ENCODE data around the gene CCNI.
A peak's percentile ranks its signal among the peaks of the same experiment; 100 is the strongest.

CCNI gene

DNA sequence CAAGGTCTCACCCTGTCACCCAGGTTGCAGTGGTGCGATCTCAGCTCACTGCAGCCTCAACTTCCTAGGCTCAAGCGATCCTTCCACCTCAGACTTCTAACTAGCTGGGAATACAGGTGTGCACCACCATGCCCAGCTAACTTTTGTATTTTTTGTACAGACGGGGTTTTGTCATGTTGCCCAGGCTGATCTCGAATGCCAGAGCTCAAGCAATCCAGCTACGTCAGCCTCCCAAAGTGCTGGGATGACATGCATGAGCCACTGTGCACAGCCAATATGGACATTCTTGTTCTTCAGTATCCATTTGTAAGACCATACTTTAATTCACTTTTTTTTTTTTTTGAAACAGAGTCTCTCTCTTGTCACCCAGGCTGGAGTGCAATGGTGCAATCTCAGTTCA, 3.5 kb upstream of the CCNI start:
- TF ChIP-seq, protein P1, sequence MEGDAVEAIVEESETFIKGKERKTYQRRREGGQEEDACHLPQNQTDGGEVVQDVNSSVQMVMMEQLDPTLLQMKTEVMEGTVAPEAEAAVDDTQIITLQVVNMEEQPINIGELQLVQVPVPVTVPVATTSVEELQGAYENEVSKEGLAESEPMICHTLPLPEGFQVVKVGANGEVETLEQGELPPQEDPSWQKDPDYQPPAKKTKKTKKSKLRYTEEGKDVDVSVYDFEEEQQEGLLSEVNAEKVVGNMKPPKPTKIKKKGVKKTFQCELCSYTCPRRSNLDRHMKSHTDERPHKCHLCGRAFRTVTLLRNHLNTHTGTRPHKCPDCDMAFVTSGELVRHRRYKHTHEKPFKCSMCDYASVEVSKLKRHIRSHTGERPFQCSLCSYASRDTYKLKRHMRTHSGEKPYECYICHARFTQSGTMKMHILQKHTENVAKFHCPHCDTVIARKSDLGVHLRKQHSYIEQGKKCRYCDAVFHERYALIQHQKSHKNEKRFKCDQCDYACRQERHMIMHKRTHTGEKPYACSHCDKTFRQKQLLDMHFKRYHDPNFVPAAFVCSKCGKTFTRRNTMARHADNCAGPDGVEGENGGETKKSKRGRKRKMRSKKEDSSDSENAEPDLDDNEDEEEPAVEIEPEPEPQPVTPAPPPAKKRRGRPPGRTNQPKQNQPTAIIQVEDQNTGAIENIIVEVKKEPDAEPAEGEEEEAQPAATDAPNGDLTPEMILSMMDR (conservative IDR thresholded peaks at IDR 0.05), result no peak
- H3K27ac ChIP-seq, result no peak overlapping the region

DNA sequence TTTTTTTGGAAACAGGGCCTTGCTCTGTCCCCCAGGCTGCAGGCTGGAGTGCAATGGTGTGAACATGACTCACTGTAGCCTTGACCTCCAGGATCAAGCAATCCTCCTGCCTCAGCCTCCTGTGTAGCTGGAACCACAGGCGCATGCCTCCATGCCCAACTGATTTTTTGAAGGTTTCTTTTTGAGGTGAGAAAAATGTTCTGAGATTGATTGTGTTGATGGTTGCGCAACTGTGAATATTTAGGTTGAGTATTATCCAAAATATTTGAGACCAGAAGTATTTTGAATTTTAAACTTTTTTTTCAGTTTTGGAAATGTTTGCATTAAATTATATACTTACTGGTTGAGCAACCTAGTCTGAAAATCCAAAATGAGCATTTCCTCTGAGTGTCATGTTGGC, 2.6 kb upstream of the CCNI start:
- TF ChIP-seq, protein P1 (conservative IDR thresholded peaks at IDR 0.05), result no peak
- H3K27ac ChIP-seq, result no peak overlapping the region

DNA sequence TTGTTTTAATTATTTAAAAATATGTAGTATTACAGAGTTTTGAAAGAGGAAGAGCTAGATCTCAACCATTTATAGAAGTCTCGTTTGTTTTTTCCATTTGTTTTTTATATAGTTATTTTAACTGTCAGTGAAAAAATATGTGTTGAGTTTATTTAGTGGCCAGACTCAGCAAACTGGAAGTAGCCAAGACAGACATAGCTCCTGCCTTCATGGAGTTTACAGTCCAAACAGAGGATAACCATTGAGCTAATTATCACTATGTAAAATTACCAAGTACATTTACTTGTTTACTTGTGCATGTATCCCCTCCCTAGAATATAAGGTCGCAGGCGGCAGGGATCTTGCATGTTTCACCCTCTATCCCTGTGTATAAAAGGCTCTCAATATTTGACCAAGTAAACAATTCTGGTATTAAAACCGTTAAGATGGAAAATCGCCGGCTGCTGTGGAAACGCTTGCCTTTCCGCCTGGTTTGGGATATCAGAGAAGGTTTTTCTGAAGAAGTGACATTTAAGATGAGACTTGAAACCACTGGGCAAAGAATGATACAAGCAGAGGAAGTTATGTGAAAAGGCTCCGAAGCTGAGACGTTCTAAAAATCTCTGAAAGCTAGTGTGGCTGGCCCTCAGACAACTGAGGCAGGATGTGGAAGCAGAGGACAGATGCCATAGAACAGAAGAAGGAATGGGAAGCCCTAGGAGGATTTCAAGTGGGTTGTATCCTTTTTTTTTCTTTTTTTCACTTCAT, 1.3 kb upstream of the CCNI start:
- TF ChIP-seq, protein P1 (conservative IDR thresholded peaks at IDR 0.05), result no peak
- H3K27ac ChIP-seq, result peak overlapping the region; percentile 98

- TF ChIP-seq, protein P1 (conservative IDR thresholded peaks at IDR 0.05), result no peak
- peak overlapping the region; percentile 98 for H3K27ac ChIP-seq
These were observed 571 bp downstream of the CCNI start for GRCh38 chr4:77074981-77075855.

- H3K27ac ChIP-seq, result peak overlapping the region; percentile 98
- TF ChIP-seq, protein P1 (conservative IDR thresholded peaks at IDR 0.05), result no peak
These were observed 1.4 kb downstream of the CCNI start for GRCh38 chr4:77074381-77074831.

DNA sequence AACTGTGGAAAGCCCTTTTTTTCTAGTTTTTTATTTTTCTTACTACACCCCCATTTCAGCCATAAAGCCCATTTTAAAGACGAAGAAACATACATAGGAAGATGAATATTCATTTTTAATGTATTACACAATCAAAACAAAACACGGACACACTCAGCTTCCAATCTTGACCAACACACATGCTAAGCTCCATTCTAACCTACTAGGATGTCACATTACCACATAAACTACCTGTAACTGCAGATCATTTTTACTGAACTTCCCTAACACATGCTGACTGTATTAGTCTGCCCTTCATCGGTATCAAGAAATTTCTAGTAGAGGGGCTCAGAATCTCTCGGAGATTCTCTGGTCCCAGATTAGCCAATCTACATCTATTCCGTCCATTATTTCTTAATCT, 1.8 kb downstream of the CCNI start:
- TF ChIP-seq, protein P1 (conservative IDR thresholded peaks at IDR 0.05), result no peak
- peak overlapping the region; percentile 98 for H3K27ac ChIP-seq

DNA sequence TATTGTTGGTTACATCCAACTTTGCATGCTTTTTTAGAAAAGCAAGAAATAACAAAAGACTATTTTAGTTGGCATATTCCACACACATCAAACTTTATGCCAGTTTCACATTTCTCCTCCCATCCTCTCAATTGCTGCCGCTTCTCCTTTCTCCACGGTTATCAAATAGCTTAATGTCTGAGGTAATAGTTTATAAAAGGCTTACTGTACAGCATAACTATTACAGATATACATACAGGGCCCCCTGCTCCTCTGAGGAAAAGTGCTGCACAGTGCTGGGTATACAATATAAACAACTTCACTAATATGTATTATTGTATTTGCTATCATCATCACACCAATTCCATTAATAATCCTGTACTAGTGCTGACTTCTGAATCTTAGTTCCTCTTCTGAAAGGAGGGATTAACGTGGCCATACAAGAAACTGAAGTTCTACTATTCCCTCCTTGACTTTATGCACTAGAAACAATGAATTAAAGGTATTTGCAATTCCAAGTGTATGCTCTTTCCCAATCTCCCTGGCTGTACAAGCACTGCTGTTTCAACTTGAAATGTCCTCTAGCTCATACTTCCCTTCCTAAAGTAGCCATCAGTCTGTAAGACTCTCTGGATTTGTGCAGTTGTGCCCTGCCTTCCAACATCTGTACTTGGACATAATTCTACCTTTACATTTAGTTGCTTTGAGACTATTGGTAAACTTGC, 2.5 kb downstream of the CCNI start:
- TF ChIP-seq, protein P1 (conservative IDR thresholded peaks at IDR 0.05), result no peak
- H3K27ac ChIP-seq, result peak overlapping the region; percentile 98
